Lung (tissue), 12 donors: ENCODE results near the gene NUDT22. TPM values are rescaled to one million over a fixed set of nuclear protein-coding genes. Genes with fewer than 3 reads are reported as not detected.

Experiments
- ATAC-seq: fragments of 200-7000 bp; cut with Tn5 transposase; one replicate; pipeline ENCODE4 v1.9.1; 2020; ENCODE audit warnings: moderate number of reproducible peaks; ENCODE audit not compliant: insufficient read depth, low FRiP score
- DNase-seq, 3 donors: peaks; one replicate each; pipeline ENCODE4 v3.0.0-alpha.2; 2013 to 2017
- H3K27ac ChIP-seq, 2 donors: one replicate each; pipeline ENCODE4 v1.5.1; 2013; ENCODE audit warnings: mild to moderate bottlenecking in 2 of 2, moderate library complexity in 2 of 2, control low read depth in 1 of 2, inconsistent platforms in 1 of 2, low read depth in 1 of 2, low read length in 1 of 2
- H3K27me3 ChIP-seq, 3 donors: one replicate each; pipeline ENCODE4 v1.5.1; 2013; ENCODE audit warnings: low read length in 2 of 3; ENCODE audit not compliant: control insufficient read depth in 3 of 3, insufficient read depth in 3 of 3
- H3K36me3 ChIP-seq, 4 donors: one replicate each; pipeline ENCODE4 v1.5.1; 2013; ENCODE audit warnings: low read length in 4 of 4, mild to moderate bottlenecking in 1 of 4, moderate library complexity in 1 of 4; ENCODE audit not compliant: control insufficient read depth in 4 of 4, insufficient read depth in 4 of 4
- H3K4me1 ChIP-seq, 5 donors: one replicate each; pipeline ENCODE4 v1.5.1; 2013; ENCODE audit warnings: low read length in 5 of 5, mild to moderate bottlenecking in 2 of 5, moderate library complexity in 1 of 5; ENCODE audit not compliant: control insufficient read depth in 5 of 5, insufficient read depth in 5 of 5
- H3K4me3 ChIP-seq: one replicate; pipeline ENCODE4 v1.5.1; 2013; ENCODE audit warnings: mild to moderate bottlenecking, control low read depth, moderate library complexity
- H3K9ac ChIP-seq, 2 donors: one replicate each; pipeline ENCODE4 v1.5.1; 2013; ENCODE audit warnings: low read length in 2 of 2, control low read depth in 1 of 2; ENCODE audit not compliant: insufficient read depth in 1 of 2
- H3K9me3 ChIP-seq, 4 donors: one replicate each; pipeline ENCODE4 v1.5.1; 2013; ENCODE audit warnings: low read length in 3 of 4, mild to moderate bottlenecking in 1 of 4, moderate library complexity in 1 of 4; ENCODE audit not compliant: control insufficient read depth in 4 of 4, insufficient read depth in 3 of 4
- WGBS, 2 donors: extraction: QIAGEN DNeasy Blood & Tissue Kit; methylation state at CpG; one replicate each; pipeline ENCODE4 v1.1.7; 2013; 5-methylcytosine and 5-hydroxymethylcytosine counted together
- polyA plus RNA-seq, 2 donors: library from polyadenylated mRNA; stranded (reverse); fragments of 200-250 nt; gene quantifications; one replicate each; pipeline ENCODE4 v1.2.1, GENCODE V29; 2013
- total RNA-seq, 2 donors: library from RNA; depleted of rRNA in 1 of 2; stranded (reverse); fragments of >200 nt in 1 of 2; gene quantifications; one replicate each; pipeline ENCODE4 v1.2.1, GENCODE V29; 2014 to 2021
- TF ChIP-seq, protein P1 (sequence below): IDR thresholded peaks from 2 replicates; pipeline ENCODE4 v1.5.1; 2012; ENCODE audit warnings: mild to moderate bottlenecking; ENCODE audit errors: control extremely low read depth, extremely low read depth
- donor health status: control.
- donor health status: control.
- donor health status: Bipolar disorder and iron deficiency.
- donor health status: healthy.
- donor health status: DM: yes; HTN: yes; CAD: no.

Gene NUDT22
- total and polyA plus RNA-seq, 4 donors, result 23.7 to 90.2 (median 64.9) TPM

DNA sequence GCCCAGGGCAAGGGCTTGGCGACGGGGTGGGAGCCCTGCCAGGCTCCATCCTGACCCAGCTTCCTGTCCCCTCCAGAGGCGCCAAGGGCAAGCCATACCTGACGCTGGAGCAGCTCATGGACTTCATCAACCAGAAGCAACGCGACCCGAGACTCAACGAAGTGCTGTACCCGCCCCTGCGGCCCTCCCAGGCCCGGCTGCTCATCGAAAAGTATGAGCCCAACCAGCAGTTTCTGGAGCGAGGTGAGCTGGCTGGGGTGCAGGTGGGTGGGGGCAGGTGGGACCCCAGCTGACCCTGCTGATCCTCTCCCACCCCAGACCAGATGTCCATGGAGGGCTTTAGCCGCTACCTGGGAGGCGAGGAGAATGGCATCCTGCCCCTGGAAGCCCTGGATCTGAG lies 30.2 kb downstream of the NUDT22 start:
- Histone ChIP-seq H3K27ac (no peak overlapping the region), H3K36me3 (peaks cover 0 to 51% (median 15%) of the 10 kb centered on the region in 4 donors), H3K4me3 (no peak overlapping the region), H3K9me3 (no peaks in the 10 kb centered on the region), H3K27me3 (no peaks in the 10 kb centered on the region), H3K9ac (no peak overlapping the region), H3K4me1 (peaks cover 0 to 12% (median 9%) of the 10 kb centered on the region in 5 donors)
- 90 to 93% methylated on average over 14 to 15 of the region's 15 CpGs for WGBS, 2 donors
- DNase-seq (no peak), ATAC-seq (no peak)
- TF ChIP-seq, protein P1, sequence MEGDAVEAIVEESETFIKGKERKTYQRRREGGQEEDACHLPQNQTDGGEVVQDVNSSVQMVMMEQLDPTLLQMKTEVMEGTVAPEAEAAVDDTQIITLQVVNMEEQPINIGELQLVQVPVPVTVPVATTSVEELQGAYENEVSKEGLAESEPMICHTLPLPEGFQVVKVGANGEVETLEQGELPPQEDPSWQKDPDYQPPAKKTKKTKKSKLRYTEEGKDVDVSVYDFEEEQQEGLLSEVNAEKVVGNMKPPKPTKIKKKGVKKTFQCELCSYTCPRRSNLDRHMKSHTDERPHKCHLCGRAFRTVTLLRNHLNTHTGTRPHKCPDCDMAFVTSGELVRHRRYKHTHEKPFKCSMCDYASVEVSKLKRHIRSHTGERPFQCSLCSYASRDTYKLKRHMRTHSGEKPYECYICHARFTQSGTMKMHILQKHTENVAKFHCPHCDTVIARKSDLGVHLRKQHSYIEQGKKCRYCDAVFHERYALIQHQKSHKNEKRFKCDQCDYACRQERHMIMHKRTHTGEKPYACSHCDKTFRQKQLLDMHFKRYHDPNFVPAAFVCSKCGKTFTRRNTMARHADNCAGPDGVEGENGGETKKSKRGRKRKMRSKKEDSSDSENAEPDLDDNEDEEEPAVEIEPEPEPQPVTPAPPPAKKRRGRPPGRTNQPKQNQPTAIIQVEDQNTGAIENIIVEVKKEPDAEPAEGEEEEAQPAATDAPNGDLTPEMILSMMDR, result no peak

DNA sequence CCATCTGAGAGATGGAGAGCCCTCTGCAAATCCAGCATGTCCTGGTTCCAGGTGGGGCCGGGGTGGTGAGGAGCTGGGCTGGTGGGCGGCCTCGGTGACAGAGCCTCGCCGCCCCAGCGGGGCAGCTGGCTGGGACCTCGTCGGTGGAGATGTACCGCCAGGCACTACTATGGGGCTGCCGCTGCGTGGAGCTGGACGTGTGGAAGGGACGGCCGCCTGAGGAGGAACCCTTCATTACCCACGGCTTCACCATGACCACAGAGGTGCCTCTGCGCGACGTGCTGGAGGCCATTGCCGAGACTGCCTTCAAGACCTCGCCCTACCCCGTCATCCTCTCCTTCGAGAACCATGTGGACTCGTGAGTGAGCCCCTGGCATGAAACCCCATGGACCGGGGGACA lies 32.3 kb downstream of the NUDT22 start:
- WGBS, 2 donors, result 90 to 94% methylated on average over 24 of the region's 24 CpGs
- ATAC-seq (no peak), DNase-seq (no peak)
- H3K4me1 ChIP-seq, result no peaks in the 10 kb centered on the region
- H3K27ac ChIP-seq, result no peak overlapping the region
- H3K9me3 ChIP-seq, result no peaks in the 10 kb centered on the region
- peaks cover 0 to 71% (median 15%) of the 10 kb centered on the region in 4 donors for H3K36me3 ChIP-seq
- H3K9ac ChIP-seq, result no peak overlapping the region
- H3K27me3 ChIP-seq, result no peaks in the 10 kb centered on the region
- TF ChIP-seq, protein P1, result no peak
- H3K4me3 ChIP-seq, result no peak overlapping the region

DNA sequence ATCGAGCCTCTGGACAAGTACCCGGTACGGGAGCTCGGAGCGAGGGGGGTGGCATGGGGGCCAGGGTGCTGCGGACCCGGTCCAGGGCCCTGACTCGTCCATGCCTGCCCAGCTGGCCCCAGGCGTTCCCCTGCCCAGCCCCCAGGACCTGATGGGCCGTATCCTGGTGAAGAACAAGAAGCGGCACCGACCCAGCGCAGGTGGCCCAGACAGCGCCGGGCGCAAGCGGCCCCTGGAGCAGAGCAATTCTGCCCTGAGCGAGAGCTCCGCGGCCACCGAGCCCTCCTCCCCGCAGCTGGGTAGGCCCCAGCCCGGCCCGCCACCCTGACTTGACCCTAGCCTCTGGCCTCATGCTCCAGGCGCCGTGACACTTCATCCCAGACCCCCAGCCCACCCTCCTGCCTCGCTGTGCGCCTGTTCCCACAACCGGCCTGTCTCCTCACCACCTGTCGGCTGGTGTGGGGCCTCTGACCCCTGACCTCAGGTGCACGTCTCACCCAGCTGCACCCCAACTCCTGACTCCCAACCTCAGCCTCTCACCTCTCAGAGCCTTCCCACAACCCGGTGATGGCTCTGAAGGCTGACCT lies 33.0 kb downstream of the NUDT22 start:
- Histone ChIP-seq H3K9ac (no peak overlapping the region), H3K4me1 (no peaks in the 10 kb centered on the region), H3K36me3 (peaks cover 0 to 78% (median 16%) of the 10 kb centered on the region in 4 donors), H3K9me3 (no peaks in the 10 kb centered on the region), H3K27ac (no peak overlapping the region), H3K4me3 (no peak overlapping the region), H3K27me3 (no peaks in the 10 kb centered on the region)
- TF ChIP-seq, protein P1, result no peak
- ATAC-seq, result no peak
- no peak for DNase-seq
- WGBS, 2 donors, result 93 to 96% methylated on average over 31 to 32 of the region's 32 CpGs
